SJSA1 (cell line): ENCODE results near the gene SMAD3. TPM values are rescaled to one million over a fixed set of nuclear protein-coding genes. Genes with fewer than 3 reads are reported as not detected.
A peak's percentile ranks its signal among the peaks of the same experiment; 100 is the strongest.
"Not testable (repeated sequence)": the region's sequence is repeated elsewhere in the genome, so short reads cannot be mapped to it uniquely, and the experiment has no call there.

Source experiments
- DNase-seq, 2 experiments: peaks; one replicate each; pipeline ENCODE4 v3.0.0-alpha.2; 2015 to 2020; ENCODE audit warnings: low spot score in 2 of 2, low read depth in 1 of 2
- H3K27ac ChIP-seq: fragments of 250-450 bp; sonication (Bioruptor Pico); 2 replicates; pipeline ENCODE4 v1.5.1; 2020; ENCODE audit warnings: mild to moderate bottlenecking, moderate library complexity
- H3K27me3 ChIP-seq: fragments of 250-450 bp; sonication (Bioruptor Pico); replicated peaks from 2 replicates; pipeline ENCODE4 v1.5.1; 2020; ENCODE audit warnings: mild to moderate bottlenecking, moderate library complexity
- H3K36me3 ChIP-seq: fragments of 250-450 bp; sonication (Bioruptor Pico); 2 replicates; pipeline ENCODE4 v1.5.1; 2020; ENCODE audit warnings: mild to moderate bottlenecking
- H3K4me1 ChIP-seq: fragments of 250-450 bp; sonication (Bioruptor Pico); replicated peaks from 2 replicates; pipeline ENCODE4 v1.6.1; 2021; ENCODE audit warnings: mild to moderate bottlenecking
- H3K4me3 ChIP-seq: fragments of 250-450 bp; sonication (Bioruptor Pico); 2 replicates; pipeline ENCODE4 v1.5.1; 2020; ENCODE audit warnings: mild to moderate bottlenecking
- H3K9me3 ChIP-seq: fragments of 250-450 bp; sonication (Bioruptor Pico); replicated peaks from 2 replicates; pipeline ENCODE4 v1.5.1; 2020; ENCODE audit warnings: mild to moderate bottlenecking
- total RNA-seq: library from RNA; depleted of rRNA; stranded (reverse); fragments of >200 nt; shearing (Covaris generic); gene quantifications from 2 replicates; pipeline ENCODE4 v1.2.3, GENCODE V29; 2014; rRNA removed

The SMAD3 gene
- 19.5 and 22.0 TPM in 2 replicates for total RNA-seq

DNA sequence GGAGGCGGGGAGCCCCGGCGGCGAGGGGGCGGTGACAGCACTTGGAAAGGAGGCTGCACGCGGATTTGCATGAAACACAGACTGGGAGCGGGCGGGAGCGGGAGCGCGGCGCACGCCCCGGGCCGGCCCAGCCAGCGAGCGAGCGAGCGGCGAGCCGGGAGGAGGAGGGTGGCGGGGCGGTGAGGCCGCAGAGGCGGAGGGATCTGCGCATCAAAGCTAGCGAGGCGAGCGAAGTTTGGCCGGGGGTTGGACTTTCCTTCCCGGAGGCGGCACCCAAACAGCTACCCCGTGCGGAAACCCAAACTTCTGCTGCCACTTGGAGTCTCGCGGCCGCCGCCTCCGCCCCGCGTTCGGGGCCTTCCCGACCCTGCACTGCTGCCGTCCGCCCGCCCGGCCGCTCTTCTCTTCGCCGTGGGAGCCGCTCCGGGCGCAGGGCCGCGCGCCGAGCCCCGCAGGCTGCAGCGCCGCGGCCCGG lies at the start of gene SMAD3:
SMAD3 (plus strand) TSS at position 72 of the 475 bp plus-strand sequence. CDS start 553 bp downstream, outside the sequence.
- Histone ChIP-seq H3K27me3 (no peaks in the 10 kb centered on the region), H3K4me3 (peak within 1 kb of the TSS; percentile 65), H3K9me3 (no peaks in the 10 kb centered on the region), H3K4me1 (peaks cover 49% of the 10 kb centered on the region), H3K27ac (peak within 1 kb of the TSS; percentile 95), H3K36me3 (peaks cover 20% of the 10 kb centered on the region)
- peak; percentile 94 for DNase-seq

DNA sequence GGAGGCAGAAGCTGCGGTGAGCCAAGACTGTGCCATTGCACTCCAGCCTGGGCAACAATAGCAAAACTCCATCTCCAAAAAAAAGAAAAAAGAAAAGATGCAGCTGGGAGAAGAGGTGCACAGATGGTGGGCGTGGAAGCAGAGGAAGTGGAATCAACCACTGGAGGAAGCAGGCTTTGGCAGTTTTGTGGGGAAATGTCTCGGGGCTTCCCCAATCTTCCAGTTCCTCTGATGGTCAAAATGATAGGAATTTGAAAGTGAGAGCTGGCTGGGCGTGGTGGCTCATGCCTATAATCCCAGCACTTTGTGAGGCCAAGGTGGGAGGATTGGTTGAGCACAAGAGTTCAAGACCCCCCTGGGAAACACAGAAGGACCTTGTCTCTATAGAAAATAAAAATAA lies 48.1 kb upstream of the SMAD3 start:
- H3K9me3 ChIP-seq: no peaks in the 10 kb centered on the region
- no peaks in the 10 kb centered on the region for H3K27me3 ChIP-seq
- DNase-seq: no peak
- no peak overlapping the region for H3K27ac ChIP-seq
- H3K4me1 ChIP-seq: peaks cover 27% of the 10 kb centered on the region
- H3K36me3 ChIP-seq: no peaks in the 10 kb centered on the region
- no peak overlapping the region for H3K4me3 ChIP-seq

DNA sequence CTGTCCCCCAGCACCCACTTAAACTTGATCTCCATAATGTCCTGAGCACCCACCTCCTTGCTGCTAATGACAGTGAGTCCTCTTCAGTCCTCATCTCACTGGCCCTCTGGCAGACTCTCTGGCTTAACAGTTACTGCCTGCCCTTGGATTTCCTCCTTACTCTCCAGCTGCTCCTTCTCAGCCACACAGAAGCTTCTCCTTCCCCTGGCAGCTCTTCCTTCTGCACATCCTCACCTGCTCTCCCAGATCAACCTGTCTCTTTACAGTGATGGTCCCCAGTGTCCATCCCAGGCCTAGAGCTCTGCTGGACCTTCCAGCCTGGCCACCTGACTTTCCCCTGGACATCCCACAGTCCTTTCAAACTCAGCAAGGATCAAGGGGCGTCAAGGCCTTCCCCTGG lies 47.4 kb upstream of the SMAD3 start:
- Histone ChIP-seq H3K27ac (no peak overlapping the region), H3K27me3 (no peaks in the 10 kb centered on the region), H3K4me3 (no peak overlapping the region), H3K4me1 (peaks cover 29% of the 10 kb centered on the region), H3K36me3 (no peaks in the 10 kb centered on the region), H3K9me3 (no peaks in the 10 kb centered on the region)
- no peak for DNase-seq

DNA sequence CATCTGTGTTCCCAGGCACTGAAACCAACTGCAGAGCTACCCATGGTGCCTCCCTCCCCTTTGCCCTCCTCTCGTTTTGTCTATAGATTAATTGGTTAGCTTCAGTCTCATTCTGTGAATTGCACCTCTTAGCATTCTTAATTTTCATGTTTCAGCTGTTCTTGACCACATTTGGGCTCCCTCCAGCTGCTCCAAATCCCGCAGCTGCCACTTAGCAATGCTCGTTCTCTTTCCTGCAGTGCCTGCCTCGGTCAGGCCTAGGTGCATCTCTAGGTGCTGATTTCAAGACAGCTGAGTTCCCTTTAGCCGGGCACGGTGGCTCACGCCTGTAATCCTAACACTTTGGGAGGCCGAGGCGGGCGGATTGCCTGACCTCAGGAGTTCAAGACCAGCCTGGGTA lies 47.0 kb upstream of the SMAD3 start:
- no peaks in the 10 kb centered on the region for H3K9me3 ChIP-seq
- H3K27me3 ChIP-seq: no peaks in the 10 kb centered on the region
- no peak for DNase-seq
- H3K27ac ChIP-seq: no peak overlapping the region
- no peak overlapping the region for H3K4me3 ChIP-seq
- no peaks in the 10 kb centered on the region for H3K36me3 ChIP-seq
- peaks cover 29% of the 10 kb centered on the region for H3K4me1 ChIP-seq

DNA sequence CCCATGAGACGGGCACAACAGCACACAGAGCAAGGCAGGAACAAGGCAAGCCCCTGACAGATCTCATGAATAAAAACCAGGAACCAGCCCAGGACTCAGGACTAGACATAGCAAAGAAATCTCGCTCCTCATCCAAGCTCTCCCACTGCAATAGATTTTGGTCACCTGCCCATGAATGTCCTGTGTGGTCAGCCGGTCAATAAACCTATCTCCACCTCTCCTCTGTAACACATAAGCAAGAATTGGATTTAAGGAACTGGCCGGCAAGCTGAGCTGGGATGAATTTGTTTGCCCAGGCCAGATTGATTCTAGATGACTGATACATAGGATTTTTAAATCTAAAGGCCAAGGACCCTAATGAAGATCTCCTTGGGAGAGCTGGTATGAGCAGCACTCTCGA lies 46.3 kb upstream of the SMAD3 start:
- no peaks in the 10 kb centered on the region for H3K36me3 ChIP-seq
- H3K9me3 ChIP-seq: no peaks in the 10 kb centered on the region
- no peak for DNase-seq
- H3K27me3 ChIP-seq: no peaks in the 10 kb centered on the region
- H3K4me3 ChIP-seq: no peak overlapping the region
- peaks cover 29% of the 10 kb centered on the region for H3K4me1 ChIP-seq
- no peak overlapping the region for H3K27ac ChIP-seq

DNA sequence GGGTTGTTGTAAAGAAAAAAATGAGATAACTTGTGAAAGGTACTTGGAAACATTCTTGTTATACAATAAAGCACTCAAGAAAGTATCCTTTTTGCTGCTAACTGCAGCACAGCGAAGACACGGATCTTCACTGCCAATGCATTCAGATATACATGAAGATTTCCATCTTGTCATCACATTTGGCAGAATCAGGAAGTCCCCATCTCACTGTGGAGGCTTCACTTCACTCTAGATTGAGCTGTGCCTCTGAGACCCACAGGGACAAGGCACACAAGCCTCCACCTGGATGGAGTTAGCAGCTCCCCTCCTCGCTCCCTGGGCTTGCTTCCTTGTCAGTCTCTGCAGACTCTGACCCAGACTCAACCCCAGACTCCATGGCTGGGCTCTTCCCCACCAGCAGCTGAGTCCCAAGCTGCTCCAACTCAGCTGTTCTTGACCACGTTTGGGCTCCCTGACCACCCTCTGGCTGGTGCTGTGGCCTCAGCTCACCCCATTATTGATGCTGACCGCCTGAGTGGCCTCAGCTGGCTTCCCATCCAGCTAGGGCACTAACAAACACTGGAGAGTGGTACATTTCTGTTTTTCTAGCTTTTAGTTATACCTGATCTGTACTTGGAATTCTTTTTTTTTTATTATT lies 45.4 kb upstream of the SMAD3 start:
- Histone ChIP-seq H3K9me3 (no peaks in the 10 kb centered on the region), H3K27me3 (no peaks in the 10 kb centered on the region), H3K36me3 (no peaks in the 10 kb centered on the region), H3K27ac (no peak overlapping the region), H3K4me3 (no peak overlapping the region), H3K4me1 (peaks cover 31% of the 10 kb centered on the region)
- DNase-seq: no peak

DNA sequence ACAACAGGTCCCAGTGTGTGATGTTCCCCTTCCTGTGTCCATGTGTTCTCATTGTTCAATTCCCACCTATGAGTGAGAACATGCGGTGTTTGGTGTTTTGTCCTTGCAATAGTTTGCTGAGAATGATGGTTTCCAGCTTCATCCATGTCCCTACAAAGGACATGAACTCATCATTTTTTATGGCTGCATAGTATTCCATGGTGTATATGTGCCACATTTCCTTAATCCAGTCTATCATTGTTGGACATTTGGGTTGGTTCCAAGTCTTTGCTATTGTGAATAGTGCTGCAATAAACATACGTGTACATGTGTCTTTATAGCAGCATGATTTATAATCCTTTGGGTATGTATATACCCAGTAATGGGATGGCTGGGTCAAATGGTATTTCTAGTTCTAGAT lies 44.7 kb upstream of the SMAD3 start:
- H3K27me3 ChIP-seq, H3K9me3 ChIP-seq, H3K27ac ChIP-seq, DNase-seq, H3K4me3 ChIP-seq, H3K36me3 ChIP-seq: not testable (repeated sequence)
- peaks cover 38% of the 10 kb centered on the region for H3K4me1 ChIP-seq

DNA sequence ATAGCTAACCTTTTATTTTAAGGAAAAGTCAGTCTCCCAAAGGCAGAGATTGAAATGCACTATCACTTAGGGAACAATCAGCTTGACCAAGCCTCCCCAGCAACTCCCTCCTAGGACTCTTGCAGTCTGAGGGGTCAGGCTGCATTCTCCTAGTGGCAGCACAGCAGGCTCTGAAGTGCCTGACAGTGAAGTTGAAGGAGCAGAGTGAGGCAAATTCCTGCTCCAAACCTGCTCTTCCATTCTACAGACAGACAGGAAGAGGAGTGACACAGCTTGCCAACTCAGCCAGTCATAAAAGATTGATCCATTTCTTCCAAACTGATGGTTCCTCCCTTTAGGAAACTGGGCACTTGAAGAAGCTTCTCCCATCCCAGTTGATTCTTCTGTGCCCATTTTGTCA lies 43.9 kb upstream of the SMAD3 start:
- Histone ChIP-seq H3K4me1 (peaks cover 46% of the 10 kb centered on the region), H3K9me3 (no peaks in the 10 kb centered on the region), H3K4me3 (no peak overlapping the region), H3K36me3 (no peaks in the 10 kb centered on the region), H3K27me3 (no peaks in the 10 kb centered on the region), H3K27ac (no peak overlapping the region)
- no peak for DNase-seq

DNA sequence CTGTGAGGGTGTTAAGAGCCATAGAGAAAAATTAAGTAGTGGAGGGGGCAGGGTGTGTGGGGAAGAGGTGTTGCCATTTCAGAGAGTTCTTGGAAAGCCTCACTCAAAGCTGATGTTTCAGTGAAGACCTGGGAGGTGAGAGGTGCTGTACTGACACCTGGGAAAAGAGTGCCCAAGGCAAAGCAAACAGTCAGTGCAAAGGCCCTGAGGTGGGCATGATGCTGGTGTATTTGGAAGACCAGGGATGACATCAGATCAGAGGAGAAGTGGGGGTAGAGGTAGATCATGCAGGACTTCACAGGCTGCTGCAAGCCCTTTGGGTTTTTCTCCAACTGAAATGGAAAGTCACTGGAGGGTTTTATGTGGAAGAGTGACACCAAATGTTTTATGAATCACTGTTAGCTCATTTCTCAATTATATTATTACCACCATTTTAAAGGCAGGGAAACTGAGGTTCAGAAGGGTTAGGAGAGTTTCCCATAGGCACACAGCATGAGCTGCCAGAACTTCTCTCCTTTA lies 42.8 kb upstream of the SMAD3 start:
- no peaks in the 10 kb centered on the region for H3K27me3 ChIP-seq
- H3K4me1 ChIP-seq: peaks cover 55% of the 10 kb centered on the region
- H3K27ac ChIP-seq: no peak overlapping the region
- no peaks in the 10 kb centered on the region for H3K9me3 ChIP-seq
- H3K4me3 ChIP-seq: no peak overlapping the region
- no peak for DNase-seq
- H3K36me3 ChIP-seq: no peaks in the 10 kb centered on the region

DNA sequence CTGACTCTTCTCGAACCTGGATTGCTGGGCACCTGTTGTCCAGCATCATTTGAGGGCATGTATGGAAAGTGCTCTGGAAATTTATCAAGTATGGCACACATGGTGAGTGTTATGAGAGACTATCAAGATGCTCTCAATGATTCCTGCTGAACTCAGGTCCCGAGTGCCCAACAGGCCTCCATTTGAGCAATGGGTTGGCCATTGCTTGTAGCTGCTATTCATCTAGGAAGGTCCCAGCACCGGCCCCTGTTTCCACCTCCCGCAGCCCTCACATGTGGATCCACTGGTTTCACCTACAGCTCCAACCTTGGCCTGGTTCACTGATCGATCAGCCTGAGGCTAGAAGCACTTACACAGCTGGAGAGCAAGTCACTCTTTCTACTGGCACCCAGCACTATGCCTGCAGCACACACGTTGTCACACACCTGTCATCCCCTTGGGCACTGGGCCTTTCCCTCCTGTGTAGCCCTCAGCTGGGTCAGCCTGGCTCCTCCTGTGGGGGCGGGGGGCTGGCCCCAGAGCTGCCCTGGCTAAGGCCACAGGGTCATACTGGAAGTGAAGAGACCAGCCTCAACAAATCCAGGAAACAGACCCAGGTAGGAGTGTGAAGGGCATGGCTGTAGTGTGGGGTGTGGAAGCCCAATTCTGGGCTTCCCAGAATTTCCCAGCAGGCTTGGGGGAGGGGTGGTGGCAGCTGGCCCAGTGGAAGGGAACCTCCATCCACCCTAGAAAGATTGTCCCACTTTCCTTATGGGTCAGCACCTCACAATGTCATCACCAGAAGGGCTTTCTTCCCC lies 41.7 kb upstream of the SMAD3 start:
- no peaks in the 10 kb centered on the region for H3K36me3 ChIP-seq
- H3K4me1 ChIP-seq: peaks cover 62% of the 10 kb centered on the region
- no peaks in the 10 kb centered on the region for H3K9me3 ChIP-seq
- H3K4me3 ChIP-seq: no peak overlapping the region
- peak overlapping the region; percentile 86 for H3K27ac ChIP-seq
- DNase-seq: no peak
- H3K27me3 ChIP-seq: no peaks in the 10 kb centered on the region

DNA sequence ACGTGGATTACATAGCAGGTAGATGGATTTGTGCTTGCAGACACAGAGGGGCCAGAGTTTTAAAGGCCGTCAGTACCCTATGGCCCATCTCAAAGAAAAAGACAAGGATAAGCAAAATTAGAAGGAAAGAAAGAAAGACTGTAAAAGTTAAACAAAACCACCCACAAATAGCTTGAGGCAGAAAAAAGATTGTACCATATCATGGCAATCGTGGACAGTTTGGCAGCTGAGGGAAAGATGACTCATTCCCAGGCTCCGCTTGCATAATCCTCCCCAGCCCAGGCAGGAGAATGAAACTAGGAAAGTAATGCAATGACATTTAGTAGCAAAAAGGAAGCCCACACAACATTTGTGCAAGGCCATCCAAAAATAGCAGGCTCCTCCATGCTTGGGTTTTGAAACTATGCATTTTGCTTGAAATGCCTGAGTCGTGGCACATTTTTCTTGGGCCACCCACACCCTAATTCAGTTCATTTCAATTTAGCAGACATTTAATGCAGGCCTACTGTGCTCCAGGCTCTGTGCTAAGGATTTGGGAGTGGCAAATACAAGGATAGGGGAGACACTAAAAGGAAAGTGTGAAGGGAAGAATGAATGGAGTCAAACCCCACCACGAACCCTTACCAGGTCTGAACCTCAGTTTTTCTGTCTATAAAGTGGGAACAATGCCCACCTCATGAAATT lies 40.9 kb upstream of the SMAD3 start:
- Histone ChIP-seq H3K9me3 (no peaks in the 10 kb centered on the region), H3K36me3 (no peaks in the 10 kb centered on the region), H3K27ac (peak overlapping the region; percentile 86), H3K4me1 (peaks cover 62% of the 10 kb centered on the region), H3K27me3 (no peaks in the 10 kb centered on the region), H3K4me3 (no peak overlapping the region)
- peak; percentile 92 to 97 for DNase-seq

DNA sequence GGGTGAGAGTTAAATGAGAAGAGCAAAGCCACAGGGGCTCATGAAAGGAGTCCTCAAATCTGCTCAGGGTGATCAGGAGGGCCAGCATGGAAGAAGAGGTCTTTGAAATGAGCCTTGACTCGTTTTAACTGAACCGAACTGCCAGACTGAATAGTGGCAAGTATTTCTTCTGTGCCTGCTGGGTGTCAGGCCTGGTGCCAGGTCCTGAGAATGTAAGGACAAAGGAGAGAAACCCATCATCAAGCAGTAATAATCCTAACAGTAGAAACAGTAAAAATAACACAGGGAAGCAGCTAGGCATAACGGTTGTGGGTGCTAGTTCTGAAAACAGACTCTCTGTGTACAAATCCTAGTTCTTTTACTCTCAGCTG lies 40.4 kb upstream of the SMAD3 start:
- H3K27ac ChIP-seq: peak overlapping the region; percentile 86
- no peak for DNase-seq
- H3K4me1 ChIP-seq: peaks cover 64% of the 10 kb centered on the region
- no peaks in the 10 kb centered on the region for H3K27me3 ChIP-seq
- no peaks in the 10 kb centered on the region for H3K9me3 ChIP-seq
- no peaks in the 10 kb centered on the region for H3K36me3 ChIP-seq
- H3K4me3 ChIP-seq: no peak overlapping the region

DNA sequence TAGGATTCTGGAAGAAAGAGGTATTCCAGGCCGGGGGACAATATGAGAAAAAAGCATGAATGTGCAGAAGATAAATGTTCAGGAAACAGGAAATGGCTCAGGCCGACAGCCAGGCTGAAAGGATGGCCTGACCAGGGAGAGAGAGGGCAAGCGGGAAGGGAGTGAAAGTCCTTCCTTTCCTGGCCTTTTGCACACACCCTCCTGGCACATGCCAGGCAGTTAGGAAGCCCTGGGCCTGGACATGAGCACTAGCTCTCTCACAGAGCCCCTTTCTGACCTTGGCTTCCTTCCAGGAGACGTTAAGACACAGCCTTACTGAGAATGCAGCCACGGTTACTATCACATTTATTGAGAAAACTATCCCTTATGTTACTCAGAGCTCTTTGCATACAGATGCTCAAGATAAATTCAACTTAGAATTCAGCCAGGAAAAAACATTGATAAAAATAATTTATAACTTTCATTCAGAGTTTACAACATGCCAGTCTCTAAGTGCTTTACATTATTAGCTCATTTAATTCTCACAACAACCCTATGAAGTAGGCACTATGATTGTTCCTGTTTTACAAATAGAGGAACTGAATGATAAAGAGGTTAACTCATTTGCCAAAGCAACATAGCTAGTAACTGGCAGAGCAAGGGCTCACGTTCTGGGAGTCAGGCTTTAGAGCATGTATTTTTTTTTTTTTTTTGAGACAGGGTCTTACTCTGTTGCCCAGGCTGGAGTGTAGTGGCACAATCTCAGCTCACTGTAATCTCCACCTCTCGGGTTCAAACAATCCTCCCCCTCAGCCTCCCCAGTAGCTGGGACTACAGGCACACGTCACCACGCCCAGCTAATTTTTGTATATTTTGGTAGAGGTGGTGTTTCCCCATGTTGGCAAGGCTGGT lies 39.4 kb upstream of the SMAD3 start:
- no peak overlapping the region for H3K4me3 ChIP-seq
- DNase-seq: peak; percentile 70 to 73
- peaks cover 68% of the 10 kb centered on the region for H3K4me1 ChIP-seq
- H3K27me3 ChIP-seq: no peaks in the 10 kb centered on the region
- H3K36me3 ChIP-seq: no peaks in the 10 kb centered on the region
- no peaks in the 10 kb centered on the region for H3K9me3 ChIP-seq
- H3K27ac ChIP-seq: peak overlapping the region; percentile 86
